SK-N-SH treated with all-trans-retinoic acid at 6 μM for 48 hours (cell line): ENCODE measurements around the gene DOCK1.

Experiments used
- ATAC-seq: fragments of 200-7000 bp; cut with Tn5 transposase; 3 replicates; pipeline ENCODE4 v1.9.1; 2020; ENCODE audit warnings: mild to moderate bottlenecking, moderate library complexity
- ARNTL ChIP-seq: fragments of 450-650 bp; formaldehyde crosslinking; IDR thresholded peaks from 2 replicates; pipeline ENCODE4 v1.5.0; 2020; ENCODE audit warnings: low read depth, mild to moderate bottlenecking, moderate library complexity, borderline replicate concordance
- BACH2 ChIP-seq: fragments of 250-450 bp; sonication (Bioruptor Pico); IDR thresholded peaks from 2 replicates; pipeline ENCODE4 v1.9.0; 2021; ENCODE audit warnings: mild to moderate bottlenecking, borderline replicate concordance
- CSDC2 ChIP-seq: fragments of 250-450 bp; sonication (Bioruptor Pico); IDR thresholded peaks from 2 replicates; pipeline ENCODE4 v1.5.0; 2020; ENCODE audit warnings: mild to moderate bottlenecking, moderate library complexity
- CSRNP3 ChIP-seq: fragments of 250-450 bp; sonication (Bioruptor Pico); IDR thresholded peaks from 2 replicates; pipeline ENCODE4 v1.5.1; 2021; ENCODE audit warnings: mild to moderate bottlenecking, moderate library complexity
- ESRRG ChIP-seq: fragments of 250-450 bp; sonication (Bioruptor Pico); IDR thresholded peaks from 2 replicates; pipeline ENCODE4 v1.6.1; 2021; ENCODE audit warnings: mild to moderate bottlenecking
- GLIS3 ChIP-seq: fragments of 250-450 bp; sonication (Bioruptor Pico); IDR thresholded peaks from 2 replicates; pipeline ENCODE4 v1.5.0; 2020; ENCODE audit warnings: mild to moderate bottlenecking, moderate library complexity
- ISL1 ChIP-seq: fragments of 250-450 bp; sonication (Bioruptor Pico); IDR thresholded peaks from 2 replicates; pipeline ENCODE4 v2.1.2; 2022; ENCODE audit warnings: mild to moderate bottlenecking, moderate library complexity
- OSR1 ChIP-seq: fragments of 250-450 bp; sonication (Bioruptor Pico); IDR thresholded peaks from 2 replicates; pipeline ENCODE4 v1.8.0; 2022; ENCODE audit warnings: moderate library complexity, mild to moderate bottlenecking, inconsistent platforms
- PATZ1 ChIP-seq: fragments of 250-450 bp; sonication (Bioruptor Pico); IDR thresholded peaks from 2 replicates; pipeline ENCODE4 v1.8.0; 2020; ENCODE audit warnings: mild to moderate bottlenecking, moderate library complexity, borderline replicate concordance
- POU6F1 ChIP-seq: fragments of 250-450 bp; sonication (Bioruptor Pico); IDR thresholded peaks from 2 replicates; pipeline ENCODE4 v1.8.0; 2021; ENCODE audit warnings: low read depth, mild to moderate bottlenecking, moderate library complexity, borderline replicate concordance
- PPARA ChIP-seq: fragments of 250-450 bp; sonication (Bioruptor Pico); IDR thresholded peaks from 2 replicates; pipeline ENCODE4 v1.5.0; 2020; ENCODE audit warnings: mild to moderate bottlenecking, borderline replicate concordance
- RARB ChIP-seq: fragments of 250-450 bp; sonication (Bioruptor Pico); IDR thresholded peaks from 2 replicates; pipeline ENCODE4 v1.8.0; 2021; ENCODE audit warnings: mild to moderate bottlenecking, moderate library complexity
- SNAI2 ChIP-seq: fragments of 250-450 bp; sonication (Bioruptor Pico); IDR thresholded peaks from 2 replicates; pipeline ENCODE4 v1.5.0; 2020; ENCODE audit warnings: mild to moderate bottlenecking, moderate library complexity
- TCF4 ChIP-seq: fragments of 250-450 bp; sonication (Bioruptor Pico); IDR thresholded peaks from 2 replicates; pipeline ENCODE4 v1.8.0; 2021; ENCODE audit warnings: mild to moderate bottlenecking, moderate library complexity, borderline replicate concordance
- TSHZ2 ChIP-seq: fragments of 250-450 bp; sonication (Bioruptor Pico); IDR thresholded peaks from 2 replicates; pipeline ENCODE4 v1.5.0; 2020; ENCODE audit warnings: mild to moderate bottlenecking, moderate library complexity
- ZC3H10 ChIP-seq: fragments of 250-450 bp; sonication (Bioruptor Pico); IDR thresholded peaks from 2 replicates; pipeline ENCODE4 v1.5.1; 2021; ENCODE audit warnings: mild to moderate bottlenecking, moderate library complexity
- ZFP3 ChIP-seq: fragments of 250-450 bp; sonication (Bioruptor Pico); IDR thresholded peaks from 2 replicates; pipeline ENCODE4 v1.5.0; 2020; ENCODE audit warnings: mild to moderate bottlenecking, moderate library complexity
- ZFP30 ChIP-seq: fragments of 450-650 bp; formaldehyde crosslinking; IDR thresholded peaks from 2 replicates; pipeline ENCODE4 v1.5.0; 2022; ENCODE audit warnings: mild to moderate bottlenecking, moderate library complexity
- ZNF565 ChIP-seq: fragments of 450-650 bp; formaldehyde crosslinking; conservative IDR thresholded peaks from 2 replicates; pipeline ENCODE4 v1.5.0; 2020; ENCODE audit warnings: low read depth, mild to moderate bottlenecking, moderate library complexity
- ZNF70 ChIP-seq: fragments of 450-650 bp; formaldehyde crosslinking; IDR thresholded peaks from 2 replicates; pipeline ENCODE4 v1.5.0; 2020; ENCODE audit warnings: mild to moderate bottlenecking, moderate library complexity
- ZNF8 ChIP-seq: fragments of 450-650 bp; formaldehyde crosslinking; IDR thresholded peaks from 2 replicates; pipeline ENCODE4 v1.5.0; 2020; ENCODE audit warnings: mild to moderate bottlenecking, moderate library complexity

The DOCK1 gene

GRCh38 chr10:127018298-127018650 is 113.0 kb downstream of the DOCK1 start:
- TF ChIP-seq ZNF565 (CRISPR knock-in tag) (no peak), ZC3H10 (no peak), PPARA (CRISPR knock-in tag) (no peak), GLIS3 (CRISPR knock-in tag) (no peak), ESRRG (CRISPR knock-in tag) (no peak), POU6F1 (CRISPR knock-in tag) (no peak), ZNF70 (CRISPR knock-in tag) (no peak), PATZ1 (CRISPR knock-in tag) (no peak), ZFP30 (no peak), ZFP3 (CRISPR knock-in tag) (no peak)
- TF ChIP-seq, all 23 proteins: peak for 0
- ATAC-seq: no peak

- no peak for ATAC-seq
- TF ChIP-seq CSDC2: no peak
- no peak for TF ChIP-seq PPARA (CRISPR knock-in tag)
- no peak for TF ChIP-seq OSR1 (CRISPR knock-in tag)
- TF ChIP-seq CSRNP3 (CRISPR knock-in tag): no peak
These were observed 113.5 kb downstream of the DOCK1 start for GRCh38 chr10:127018766-127019165.

- no peak for ATAC-seq
- TF ChIP-seq GLIS3 (CRISPR knock-in tag) (no peak), RARB (CRISPR knock-in tag) (no peak), OSR1 (CRISPR knock-in tag) (no peak), ARNTL (CRISPR knock-in tag) (no peak), TCF4 (CRISPR knock-in tag) (no peak)
These were observed 115.0 kb downstream of the DOCK1 start for GRCh38 chr10:127020260-127020659.

- no peak for TF ChIP-seq ARNTL (CRISPR knock-in tag)
- no peak for TF ChIP-seq BACH2 (CRISPR knock-in tag)
- no peak for TF ChIP-seq TSHZ2 (CRISPR knock-in tag)
- no peak for TF ChIP-seq PPARA (CRISPR knock-in tag)
- no peak for TF ChIP-seq SNAI2 (CRISPR knock-in tag)
- TF ChIP-seq ZFP30: no peak
- TF ChIP-seq CSDC2: no peak
- TF ChIP-seq GLIS3 (CRISPR knock-in tag): no peak
- TF ChIP-seq ZC3H10: no peak
- no peak for TF ChIP-seq OSR1 (CRISPR knock-in tag)
- TF ChIP-seq PATZ1 (CRISPR knock-in tag): no peak
- no peak for TF ChIP-seq ZFP3 (CRISPR knock-in tag)
- no peak for TF ChIP-seq TCF4 (CRISPR knock-in tag)
- no peak for TF ChIP-seq ISL1 (CRISPR knock-in tag)
- TF ChIP-seq ZNF8 (CRISPR knock-in tag): no peak
- no peak for TF ChIP-seq ZNF70 (CRISPR knock-in tag)
- no peak for TF ChIP-seq ZNF565 (CRISPR knock-in tag)
- TF ChIP-seq CSRNP3 (CRISPR knock-in tag): no peak
- TF ChIP-seq ESRRG (CRISPR knock-in tag): no peak
- TF ChIP-seq RARB (CRISPR knock-in tag): no peak
- ATAC-seq: no peak
These were observed 116.6 kb downstream of the DOCK1 start for GRCh38 chr10:127021801-127022200.
